ENCODE results near the gene NTSR1.

Gene NTSR1

GRCh38 chr20:62708591-62709536 is at the start of gene NTSR1:
NTSR1 (plus strand) TSS chr20:62708836; CDS start chr20:62709208, 372 bp downstream.
- no peak for DNase-seq (ENCODE audit: low read depth)

- no peak for DNase-seq (ENCODE audit: low read depth)
Observed at GRCh38 chr20:62659488-62660239, 49.0 kb upstream of the NTSR1 start.

DNA sequence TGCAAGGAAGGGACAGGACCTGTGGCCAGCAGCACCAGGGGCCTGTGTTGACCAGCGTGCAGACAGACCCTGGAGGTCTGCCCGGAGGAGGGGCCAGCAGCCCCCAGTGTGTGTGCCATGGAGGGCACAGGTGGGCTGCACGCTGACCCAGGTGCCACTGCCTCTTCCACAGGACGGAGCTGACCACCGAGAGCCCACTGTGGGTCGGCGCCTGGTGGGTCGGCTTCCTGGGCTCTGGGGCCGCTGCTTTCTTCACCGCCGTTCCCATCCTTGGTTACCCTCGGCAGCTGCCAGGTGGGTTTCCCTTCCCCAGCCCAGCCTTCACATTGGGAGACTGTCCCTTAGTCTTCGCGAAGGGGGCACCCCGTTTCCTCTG is 48.4 kb upstream of the NTSR1 start:
- DNase-seq (ENCODE audit: low read depth), result no peak

- no peak for DNase-seq (ENCODE audit: low read depth)
Observed at GRCh38 chr20:62660768-62661167, 47.9 kb upstream of the NTSR1 start.

DNA sequence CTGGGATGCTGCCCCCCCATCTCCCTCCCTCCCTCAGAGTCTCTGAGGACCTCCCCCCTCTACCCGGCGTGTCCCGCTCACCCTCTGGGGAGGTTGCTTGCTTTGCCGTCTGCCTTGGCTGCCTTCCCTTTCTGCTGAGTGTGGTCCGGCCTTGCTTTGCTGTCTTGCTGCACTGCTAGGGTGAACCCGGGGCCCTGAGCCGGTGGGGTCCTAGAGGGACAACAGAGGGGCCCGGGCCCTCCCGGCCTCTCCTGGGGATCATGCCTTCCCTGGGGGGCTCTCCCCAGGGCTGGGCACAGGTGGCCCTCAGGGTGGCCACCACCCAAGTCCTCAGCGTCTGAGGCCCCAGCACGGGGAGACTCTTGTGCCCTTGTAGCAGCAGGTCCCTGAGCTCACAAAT is 47.0 kb upstream of the NTSR1 start:
- no peak for DNase-seq (ENCODE audit: low read depth)

DNA sequence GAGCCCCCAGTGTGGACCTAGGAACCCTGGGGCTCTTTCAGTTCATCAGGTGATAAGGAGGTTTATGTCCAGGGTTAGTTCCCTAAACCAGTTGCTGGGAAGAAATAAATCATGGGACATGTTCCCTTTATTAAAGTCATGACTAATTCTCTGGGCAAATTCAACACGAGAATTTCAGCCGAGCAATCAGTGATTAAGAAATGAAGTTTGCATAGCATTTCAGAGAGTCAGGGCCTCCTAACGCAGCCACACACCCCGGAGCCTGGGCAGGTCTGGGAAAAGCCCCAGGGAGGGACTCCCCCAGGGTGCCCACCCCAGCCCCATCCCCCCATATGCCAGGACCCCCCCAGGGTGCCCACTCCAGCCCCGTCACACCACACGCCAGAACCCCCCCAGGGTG is 46.2 kb upstream of the NTSR1 start:
- no peak for DNase-seq (ENCODE audit: low read depth)

GRCh38 chr20:62663145-62664018 is 45.3 kb upstream of the NTSR1 start:
- DNase-seq (ENCODE audit: low read depth), result no peak

GRCh38 chr20:62664019-62664971 is 44.3 kb upstream of the NTSR1 start:
- DNase-seq (ENCODE audit: low read depth), result no peak

DNA sequence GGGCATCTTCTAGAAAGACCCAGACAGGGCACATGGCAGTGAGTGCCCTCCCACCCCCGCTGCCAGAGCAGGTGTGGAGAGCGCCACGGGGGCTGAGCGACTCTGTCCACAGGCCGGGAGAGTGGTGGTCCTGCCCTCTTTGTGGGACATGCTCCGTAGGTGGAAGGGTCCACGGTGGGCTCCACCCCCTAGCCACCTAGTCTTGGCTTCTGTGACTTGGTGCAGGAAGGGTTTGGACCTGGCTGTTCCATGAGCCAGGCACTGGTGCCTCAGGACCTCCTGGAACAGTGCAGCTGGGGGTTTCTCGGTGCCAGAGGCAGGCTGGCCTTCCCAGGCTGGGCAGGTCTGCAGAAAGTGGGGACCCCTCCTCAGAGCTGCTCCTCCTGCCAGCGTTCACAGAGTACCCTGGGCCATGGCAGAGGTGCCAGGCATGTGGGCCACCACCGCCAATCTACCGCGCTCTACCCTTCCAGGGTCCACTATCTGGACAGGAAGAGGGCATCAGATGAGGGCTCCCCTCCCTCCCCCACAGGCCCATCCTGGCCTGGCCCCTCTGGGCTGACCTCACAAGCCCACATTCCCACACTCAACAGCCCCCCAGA is 43.4 kb upstream of the NTSR1 start:
- no peak for DNase-seq (ENCODE audit: low read depth)

DNA sequence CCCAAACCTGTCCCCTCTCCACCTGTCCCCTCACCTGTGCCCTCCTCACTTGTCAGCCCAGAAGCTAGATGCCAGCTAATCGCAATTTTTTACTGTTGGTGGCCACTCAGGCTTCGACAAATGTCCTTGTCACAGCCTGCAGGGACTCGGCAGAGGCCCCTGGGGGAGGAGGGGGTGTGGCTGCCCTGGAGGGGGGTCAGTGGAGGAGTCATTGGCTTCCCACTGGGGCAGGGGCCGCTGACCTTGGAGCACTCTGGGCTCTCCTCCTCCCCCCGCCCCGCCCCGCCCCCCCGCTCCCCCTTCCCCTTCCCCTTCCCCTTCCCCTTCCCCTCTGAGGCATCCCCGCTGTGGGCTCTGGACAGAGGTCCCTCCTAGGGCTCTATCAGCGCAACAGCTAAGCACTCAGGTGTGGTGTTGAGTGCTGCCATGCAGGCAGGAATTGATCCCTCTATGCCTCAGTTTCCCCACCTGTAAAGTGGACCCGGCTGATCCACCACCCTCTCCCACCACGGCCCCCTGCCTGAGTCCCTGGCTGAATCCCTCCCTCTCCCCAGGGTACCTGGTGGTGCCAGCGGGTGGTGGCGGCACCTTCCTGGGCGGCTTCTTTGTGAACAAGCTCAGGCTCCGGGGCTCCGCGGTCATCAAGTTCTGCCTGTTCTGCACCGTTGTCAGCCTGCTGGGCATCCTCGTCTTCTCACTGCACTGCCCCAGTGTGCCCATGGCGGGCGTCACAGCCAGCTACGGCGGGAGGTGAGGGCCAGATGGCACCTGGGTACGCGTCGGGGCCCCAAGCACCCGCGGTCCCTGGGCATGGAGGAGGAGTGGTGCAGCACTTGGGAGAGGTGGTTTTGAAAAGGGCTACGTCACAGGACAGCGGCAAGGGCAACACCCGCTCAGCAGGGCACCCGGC is 42.6 kb upstream of the NTSR1 start:
- no peak for DNase-seq (ENCODE audit: low read depth)

GRCh38 chr20:62666736-62667529 is 41.7 kb upstream of the NTSR1 start:
- DNase-seq (ENCODE audit: low read depth), result no peak

DNA sequence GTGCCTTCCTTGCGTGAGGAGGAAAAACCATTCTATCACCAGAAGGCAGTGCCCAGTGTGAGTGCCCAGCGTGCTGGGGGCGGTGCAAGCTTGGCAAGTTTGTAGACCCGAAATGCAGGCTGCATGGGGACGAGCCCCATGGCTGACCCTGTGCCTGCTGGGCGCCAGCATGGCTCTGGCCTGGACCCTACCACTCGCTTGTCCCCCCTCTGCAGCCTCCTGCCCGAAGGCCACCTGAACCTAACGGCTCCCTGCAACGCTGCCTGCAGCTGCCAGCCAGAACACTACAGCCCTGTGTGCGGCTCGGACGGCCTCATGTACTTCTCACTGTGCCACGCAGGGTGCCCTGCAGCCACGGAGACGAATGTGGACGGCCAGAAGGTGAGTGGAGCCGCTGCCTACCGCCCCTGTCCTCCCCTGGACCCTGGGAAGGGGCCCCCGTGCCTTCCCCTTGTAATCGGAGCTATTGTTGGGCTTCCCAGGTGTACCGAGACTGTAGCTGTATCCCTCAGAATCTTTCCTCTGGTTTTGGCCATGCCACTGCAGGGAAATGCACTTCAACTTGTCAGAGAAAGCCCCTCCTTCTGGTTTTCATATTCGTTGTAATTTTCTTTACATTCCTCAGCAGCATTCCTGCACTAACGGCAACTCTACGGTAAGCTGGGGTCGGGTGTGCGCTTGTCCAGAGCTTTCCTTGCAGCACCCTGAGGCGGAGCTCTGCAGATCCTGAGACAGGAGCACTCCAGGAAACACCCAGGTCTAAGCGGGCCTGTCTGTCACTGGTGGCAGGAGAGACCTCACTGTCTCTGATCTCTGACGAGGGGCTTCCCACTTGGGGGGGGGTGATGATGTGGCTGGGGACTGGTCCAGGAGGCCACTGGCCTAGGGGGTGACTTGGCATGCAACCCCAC is 40.9 kb upstream of the NTSR1 start:
- DNase-seq (ENCODE audit: low read depth), result no peak

- peak; percentile 9 for DNase-seq (ENCODE audit: low read depth)
Observed at GRCh38 chr20:62668441-62669027, 40.1 kb upstream of the NTSR1 start.

DNA sequence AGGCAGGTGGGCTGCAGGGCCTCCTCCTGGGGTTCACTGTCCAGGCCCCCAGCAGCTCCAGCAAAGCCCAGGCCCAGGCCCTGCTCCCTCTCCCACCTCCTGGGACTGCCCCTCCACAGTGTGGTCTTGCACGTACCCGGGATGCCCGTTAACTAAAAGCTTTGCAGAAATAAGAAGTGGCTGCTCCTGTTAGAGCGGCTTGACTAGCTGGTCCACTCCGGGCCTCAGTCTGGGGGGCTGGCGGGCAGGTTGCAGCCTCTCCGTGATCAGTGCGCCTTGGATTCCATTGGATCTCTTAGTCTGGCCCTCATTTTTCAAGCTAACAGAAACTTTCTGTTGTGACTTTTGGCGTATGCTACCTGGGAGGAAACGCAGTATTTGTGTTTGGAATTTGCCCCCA is 39.4 kb upstream of the NTSR1 start:
- DNase-seq (ENCODE audit: low read depth), result no peak

- no peak for DNase-seq (ENCODE audit: low read depth)
Observed at GRCh38 chr20:62670156-62670555, 38.5 kb upstream of the NTSR1 start.

DNA sequence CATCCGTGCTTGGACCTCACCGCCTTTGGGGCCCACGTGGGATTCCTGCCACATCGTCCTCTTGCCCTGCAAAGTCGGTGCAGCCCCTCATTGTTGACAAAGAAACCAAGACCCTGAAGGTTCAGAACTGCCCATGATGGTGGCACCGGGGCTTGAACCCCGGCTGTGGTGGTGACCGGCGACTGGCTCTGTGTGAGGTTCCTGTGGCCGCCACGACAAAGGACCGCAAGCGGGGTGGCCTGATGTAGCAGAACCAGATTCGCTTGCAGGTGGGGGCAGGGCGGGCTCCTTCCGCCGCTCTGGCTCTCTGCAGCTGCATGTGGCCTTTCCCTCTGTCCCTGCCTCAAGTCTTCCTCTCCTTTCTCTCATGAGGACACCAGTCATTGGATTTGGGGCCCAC is 37.6 kb upstream of the NTSR1 start:
- no peak for DNase-seq (ENCODE audit: low read depth)

GRCh38 chr20:62671765-62672164 is 36.9 kb upstream of the NTSR1 start:
- DNase-seq (ENCODE audit: low read depth), result no peak
